ENCODE results near the gene IL23R.

Gene IL23R

DNA sequence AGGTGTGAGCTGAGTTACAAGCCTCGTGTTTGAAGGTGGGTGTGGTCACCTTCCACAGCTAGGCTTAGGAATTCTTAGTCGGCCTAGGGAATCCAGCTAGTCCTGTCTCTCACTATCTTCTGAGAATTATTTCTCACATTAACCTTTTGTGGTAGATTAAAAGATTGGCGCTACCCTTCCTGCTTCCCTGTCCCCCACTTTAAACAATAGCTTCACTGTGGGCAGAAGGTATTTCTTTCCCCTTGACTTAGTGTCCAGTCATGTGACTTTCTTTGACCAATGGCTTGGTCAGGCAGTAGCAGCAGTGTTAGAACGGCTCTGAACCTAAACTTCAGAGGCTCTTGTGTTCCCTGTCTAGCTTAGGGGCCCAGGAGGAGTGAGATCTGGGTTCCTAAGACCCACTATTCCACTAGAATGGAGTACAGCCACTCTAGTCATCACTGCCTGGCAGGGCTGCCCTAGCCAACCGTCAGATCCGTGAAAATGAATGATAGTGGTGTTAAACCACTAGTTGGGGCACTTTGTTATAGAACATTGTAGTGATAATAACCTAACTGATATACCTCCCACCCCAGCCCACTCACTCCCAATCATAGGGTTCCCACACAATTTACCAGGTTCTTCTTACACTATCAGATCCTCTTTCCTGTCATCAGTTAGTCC, 17.6 kb upstream of the IL23R start:
- TF ChIP-seq, protein P1, sequence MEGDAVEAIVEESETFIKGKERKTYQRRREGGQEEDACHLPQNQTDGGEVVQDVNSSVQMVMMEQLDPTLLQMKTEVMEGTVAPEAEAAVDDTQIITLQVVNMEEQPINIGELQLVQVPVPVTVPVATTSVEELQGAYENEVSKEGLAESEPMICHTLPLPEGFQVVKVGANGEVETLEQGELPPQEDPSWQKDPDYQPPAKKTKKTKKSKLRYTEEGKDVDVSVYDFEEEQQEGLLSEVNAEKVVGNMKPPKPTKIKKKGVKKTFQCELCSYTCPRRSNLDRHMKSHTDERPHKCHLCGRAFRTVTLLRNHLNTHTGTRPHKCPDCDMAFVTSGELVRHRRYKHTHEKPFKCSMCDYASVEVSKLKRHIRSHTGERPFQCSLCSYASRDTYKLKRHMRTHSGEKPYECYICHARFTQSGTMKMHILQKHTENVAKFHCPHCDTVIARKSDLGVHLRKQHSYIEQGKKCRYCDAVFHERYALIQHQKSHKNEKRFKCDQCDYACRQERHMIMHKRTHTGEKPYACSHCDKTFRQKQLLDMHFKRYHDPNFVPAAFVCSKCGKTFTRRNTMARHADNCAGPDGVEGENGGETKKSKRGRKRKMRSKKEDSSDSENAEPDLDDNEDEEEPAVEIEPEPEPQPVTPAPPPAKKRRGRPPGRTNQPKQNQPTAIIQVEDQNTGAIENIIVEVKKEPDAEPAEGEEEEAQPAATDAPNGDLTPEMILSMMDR (IDR thresholded peaks at IDR 0.05; ENCODE audit: extremely low read depth, missing control alignments), result no peak
- no peak for DNase-seq (ENCODE audit: low spot score)

DNA sequence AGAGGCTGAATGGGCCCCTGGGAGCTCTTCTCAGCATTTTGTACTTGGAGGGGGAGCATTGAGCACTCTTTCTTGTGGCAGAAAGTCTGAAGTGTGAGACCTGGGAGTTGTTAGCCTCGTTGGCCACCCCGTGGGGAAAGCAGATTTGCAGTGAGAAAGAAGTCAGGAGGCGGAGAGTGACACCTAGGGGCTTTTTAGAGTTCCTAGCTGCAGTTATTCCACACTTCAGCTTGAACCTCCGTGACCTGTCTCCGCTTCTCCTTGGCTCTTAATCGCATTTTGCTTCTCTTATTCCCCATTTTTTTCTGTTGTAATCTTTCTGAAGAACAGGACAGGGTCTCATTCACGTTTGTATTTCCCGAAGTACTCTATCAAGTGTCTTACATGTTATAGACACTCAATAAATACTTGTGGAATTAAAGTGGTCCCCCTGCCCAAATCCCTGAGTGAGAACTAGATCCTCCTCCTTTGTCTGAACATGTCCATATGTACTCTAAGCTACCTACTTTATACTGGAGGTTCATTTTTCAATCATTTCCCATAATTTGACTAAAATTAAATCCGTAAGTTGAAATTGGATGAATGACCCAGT, 17.0 kb upstream of the IL23R start:
- TF ChIP-seq, protein P1 (IDR thresholded peaks at IDR 0.05; ENCODE audit: extremely low read depth, missing control alignments), result peak; percentile 50
- peak; percentile 66 for DNase-seq (ENCODE audit: low spot score)

DNA sequence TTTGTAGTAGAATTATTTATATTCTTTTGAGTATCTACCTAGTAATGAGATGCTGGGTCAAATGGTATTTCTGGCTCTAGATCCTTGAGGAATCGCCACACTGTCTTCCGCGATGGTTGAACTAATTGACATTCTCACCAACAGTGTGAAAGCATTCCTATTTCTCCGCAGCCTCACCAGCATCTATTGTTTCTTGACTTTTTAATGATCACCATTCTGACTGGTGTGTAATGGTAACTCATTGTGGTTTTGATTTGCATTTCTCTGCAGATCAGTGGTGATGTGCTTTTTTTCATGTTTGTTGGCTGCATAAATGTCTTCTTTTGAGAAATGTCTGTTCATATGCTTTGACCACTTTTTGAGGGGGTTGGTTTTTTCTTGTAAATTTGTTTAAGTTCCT, 15.3 kb upstream of the IL23R start:
- TF ChIP-seq, protein P1 (IDR thresholded peaks at IDR 0.05; ENCODE audit: extremely low read depth, missing control alignments), result no peak
- no peak for DNase-seq (ENCODE audit: low spot score)

DNA sequence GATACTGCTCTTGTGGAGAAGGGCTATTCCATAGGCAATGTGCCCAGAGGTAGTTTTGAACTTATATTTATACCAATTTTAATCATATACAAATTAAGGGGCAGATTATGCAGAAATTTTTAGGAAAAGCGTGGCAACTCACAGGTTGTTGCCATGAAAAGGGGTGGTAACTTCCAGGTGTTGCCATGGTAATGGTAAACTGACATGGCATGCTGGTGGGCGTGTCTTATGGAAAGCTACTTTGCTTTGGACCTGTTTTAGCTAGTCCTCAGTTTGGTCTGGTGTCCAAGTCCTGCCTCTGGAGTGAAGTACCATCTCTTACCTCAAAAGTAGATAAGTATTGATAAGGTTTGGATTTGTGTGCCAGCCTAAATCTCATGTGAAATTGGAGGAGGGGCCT, 7.9 kb upstream of the IL23R start:
- TF ChIP-seq, protein P1 (IDR thresholded peaks at IDR 0.05; ENCODE audit: extremely low read depth, missing control alignments), result no peak
- no peak for DNase-seq (ENCODE audit: low spot score)

GRCh38 chr1:67159233-67159632, 7.0 kb upstream of the IL23R start:
- no peak for DNase-seq (ENCODE audit: low spot score)
- TF ChIP-seq, protein P1 (IDR thresholded peaks at IDR 0.05; ENCODE audit: extremely low read depth, missing control alignments), result no peak

GRCh38 chr1:67162954-67163353, 3.3 kb upstream of the IL23R start:
- peak; percentile 8 for DNase-seq (ENCODE audit: low spot score)
- TF ChIP-seq, protein P1 (IDR thresholded peaks at IDR 0.05; ENCODE audit: extremely low read depth, missing control alignments), result no peak

GRCh38 chr1:67165468-67166041, 699 bp upstream of the IL23R start:
- DNase-seq (ENCODE audit: low spot score), result no peak
- TF ChIP-seq, protein P1 (IDR thresholded peaks at IDR 0.05; ENCODE audit: extremely low read depth, missing control alignments), result no peak
